MM.1S (cell line): ENCODE data around the gene CHRNB1.

Experiments
- EZH2 ChIP-seq: fragments of 300-600 bp; sonication (generic); optimal IDR thresholded peaks from 2 replicates; pipeline ENCODE3; 2017; ENCODE audit warnings: low read depth, mild to moderate bottlenecking, antibody characterized with exemption, low read length, mixed read lengths
- EZH2phosphoT487 ChIP-seq: fragments of 300-600 bp; sonication (generic); IDR thresholded peaks from 2 replicates; pipeline ENCODE4 v1.6.1; 2018; ENCODE audit warnings: antibody characterized with exemption, low read length
- TF ChIP-seq, protein P1 (sequence below): fragments of 300-600 bp; sonication (generic); IDR thresholded peaks from 2 replicates; pipeline ENCODE4 v1.5.1; 2016; ENCODE audit warnings: antibody characterized with exemption, low read length, mixed read lengths

DNA sequence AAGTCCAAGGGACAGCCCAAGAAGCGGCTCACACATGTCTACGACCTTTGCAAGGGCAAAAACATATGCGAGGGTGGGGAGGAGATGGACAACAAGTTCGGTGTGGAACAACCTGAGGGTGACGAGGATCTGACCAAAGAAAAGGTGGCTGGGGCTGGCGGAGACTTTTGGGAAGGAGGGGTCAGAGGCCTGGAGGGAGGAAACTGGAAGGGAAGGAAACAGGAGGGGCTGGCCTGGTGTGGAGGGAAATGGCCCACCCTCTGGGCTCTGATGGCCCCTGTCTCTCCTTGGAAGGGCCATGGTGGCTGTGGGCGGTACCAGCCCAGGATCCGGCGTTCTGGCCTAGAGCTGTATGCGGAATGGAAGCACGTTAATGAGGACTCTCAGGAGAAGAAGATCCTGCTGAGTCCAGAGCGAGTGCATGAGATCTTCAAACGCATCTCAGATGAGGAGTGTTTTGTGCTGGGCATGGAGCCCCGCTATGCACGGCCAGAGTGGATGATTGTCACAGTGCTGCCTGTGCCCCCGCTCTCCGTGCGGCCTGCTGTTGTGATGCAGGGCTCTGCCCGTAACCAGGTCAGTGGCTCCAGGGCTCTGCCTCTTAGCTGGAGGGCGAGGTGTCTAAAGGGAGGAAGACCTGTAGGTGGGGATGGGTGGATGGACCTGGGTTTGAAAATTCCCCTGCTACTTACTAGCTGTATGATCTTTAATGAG is 51.8 kb downstream of the CHRNB1 start:
- TF ChIP-seq, protein P1, sequence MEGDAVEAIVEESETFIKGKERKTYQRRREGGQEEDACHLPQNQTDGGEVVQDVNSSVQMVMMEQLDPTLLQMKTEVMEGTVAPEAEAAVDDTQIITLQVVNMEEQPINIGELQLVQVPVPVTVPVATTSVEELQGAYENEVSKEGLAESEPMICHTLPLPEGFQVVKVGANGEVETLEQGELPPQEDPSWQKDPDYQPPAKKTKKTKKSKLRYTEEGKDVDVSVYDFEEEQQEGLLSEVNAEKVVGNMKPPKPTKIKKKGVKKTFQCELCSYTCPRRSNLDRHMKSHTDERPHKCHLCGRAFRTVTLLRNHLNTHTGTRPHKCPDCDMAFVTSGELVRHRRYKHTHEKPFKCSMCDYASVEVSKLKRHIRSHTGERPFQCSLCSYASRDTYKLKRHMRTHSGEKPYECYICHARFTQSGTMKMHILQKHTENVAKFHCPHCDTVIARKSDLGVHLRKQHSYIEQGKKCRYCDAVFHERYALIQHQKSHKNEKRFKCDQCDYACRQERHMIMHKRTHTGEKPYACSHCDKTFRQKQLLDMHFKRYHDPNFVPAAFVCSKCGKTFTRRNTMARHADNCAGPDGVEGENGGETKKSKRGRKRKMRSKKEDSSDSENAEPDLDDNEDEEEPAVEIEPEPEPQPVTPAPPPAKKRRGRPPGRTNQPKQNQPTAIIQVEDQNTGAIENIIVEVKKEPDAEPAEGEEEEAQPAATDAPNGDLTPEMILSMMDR, result no peak
- no peak for TF ChIP-seq EZH2
- no peak for TF ChIP-seq EZH2phosphoT487
